Fibroblast of lung (primary cell): ENCODE results near the gene CRTAP.

Experiments used
- EZH2 ChIP-seq: IDR thresholded peaks from 2 replicates; pipeline ENCODE4 v1.5.1; 2012; ENCODE audit warnings: low read length, control low read depth, mild to moderate bottlenecking; ENCODE audit errors: missing control alignments
- TF ChIP-seq, protein P1 (sequence below), 2 donors: IDR thresholded peaks in 1 of 2; conservative IDR thresholded peaks in 1 of 2; 1 replicate in 1 of 2; 2 replicates in 1 of 2; pipeline ENCODE4 v1.5.1; 2011 to 2012; ENCODE audit warnings: low read length in 2 of 2, control low read depth in 1 of 2, inconsistent platforms in 1 of 2, low read depth in 1 of 2, mild to moderate bottlenecking in 1 of 2

- TF ChIP-seq, protein P1, sequence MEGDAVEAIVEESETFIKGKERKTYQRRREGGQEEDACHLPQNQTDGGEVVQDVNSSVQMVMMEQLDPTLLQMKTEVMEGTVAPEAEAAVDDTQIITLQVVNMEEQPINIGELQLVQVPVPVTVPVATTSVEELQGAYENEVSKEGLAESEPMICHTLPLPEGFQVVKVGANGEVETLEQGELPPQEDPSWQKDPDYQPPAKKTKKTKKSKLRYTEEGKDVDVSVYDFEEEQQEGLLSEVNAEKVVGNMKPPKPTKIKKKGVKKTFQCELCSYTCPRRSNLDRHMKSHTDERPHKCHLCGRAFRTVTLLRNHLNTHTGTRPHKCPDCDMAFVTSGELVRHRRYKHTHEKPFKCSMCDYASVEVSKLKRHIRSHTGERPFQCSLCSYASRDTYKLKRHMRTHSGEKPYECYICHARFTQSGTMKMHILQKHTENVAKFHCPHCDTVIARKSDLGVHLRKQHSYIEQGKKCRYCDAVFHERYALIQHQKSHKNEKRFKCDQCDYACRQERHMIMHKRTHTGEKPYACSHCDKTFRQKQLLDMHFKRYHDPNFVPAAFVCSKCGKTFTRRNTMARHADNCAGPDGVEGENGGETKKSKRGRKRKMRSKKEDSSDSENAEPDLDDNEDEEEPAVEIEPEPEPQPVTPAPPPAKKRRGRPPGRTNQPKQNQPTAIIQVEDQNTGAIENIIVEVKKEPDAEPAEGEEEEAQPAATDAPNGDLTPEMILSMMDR (conservative IDR thresholded peaks at IDR 0.05 in 1 of 2, IDR thresholded peaks at IDR 0.05 in 1 of 2; ENCODE audit: low read depth in 1 of 2, low read length in 2 of 2) = no peak
- no peak for TF ChIP-seq EZH2
These were observed 16.3 kb downstream of the CRTAP start for GRCh38 chr3:33130144-33130543.
